Measurements from ENCODE around the gene HK1.

The HK1 gene

GRCh38 chr10:69421611-69422308 is 143.5 kb downstream of the HK1 start:
- peaks cover 3% of the 10 kb centered on the region for H3K79me1 ChIP-seq (ENCODE audit: low read length)
- H4K8ac ChIP-seq (ENCODE audit: low read depth, low read length) = no peak overlapping the region
- H3K27ac ChIP-seq (ENCODE audit: low read depth, low read length) = no peak overlapping the region
- H2AFZ ChIP-seq (ENCODE audit: insufficient read depth, low read length, poor library complexity) = no peak overlapping the region
- peaks cover 11 to 18% of the 10 kb centered on the region in 2 experiments for H3K4me1 ChIP-seq (ENCODE audit: control insufficient read depth in 1 of 2, insufficient read depth in 2 of 2, low read length in 2 of 2)
- no peaks in the 10 kb centered on the region for H3K79me2 ChIP-seq (ENCODE audit: control insufficient read depth, insufficient read depth, low read length, poor library complexity)
- WGBS (ENCODE audit: extremely low coverage, insufficient coverage, insufficient read length) = no CpG with 5 or more reads among the region's 13 CpGs
- no peak overlapping the region for H4K91ac ChIP-seq (ENCODE audit: low read depth, low read length)
- no peak overlapping the region for H3K18ac ChIP-seq (ENCODE audit: low read length)
- no peaks in the 10 kb centered on the region for H3K27me3 ChIP-seq (ENCODE audit: insufficient read depth, low read length)
- no peak overlapping the region for H3K4me3 ChIP-seq (ENCODE audit: low read depth, low read length)
- no peak overlapping the region for H2BK5ac ChIP-seq (ENCODE audit: low read depth, low read length, poor library complexity)
- no peak overlapping the region for H3K4ac ChIP-seq (ENCODE audit: low read depth, low read length)
- no peak overlapping the region for H2BK120ac ChIP-seq (ENCODE audit: insufficient read depth, low read length, poor library complexity)
- H4K12ac ChIP-seq (ENCODE audit: low read depth, low read length) = no peak overlapping the region
- no peak overlapping the region for H3K14ac ChIP-seq (ENCODE audit: low read length)
- H3K9me3 ChIP-seq (ENCODE audit: insufficient read depth, low read depth, low read length) = peaks cover 4% of the 10 kb centered on the region
- H3K36me3 ChIP-seq (ENCODE audit: control insufficient read depth in 1 of 2, insufficient read depth in 2 of 2, low read length in 2 of 2) = no peaks in the 10 kb centered on the region
- no peak overlapping the region for H2BK12ac ChIP-seq (ENCODE audit: low read length)
- no peak overlapping the region for H3K9ac ChIP-seq (ENCODE audit: low read length)
- no peak for DNase-seq
- no peak overlapping the region for H3K4me2 ChIP-seq (ENCODE audit: low read length)
- H2AK5ac ChIP-seq (ENCODE audit: low read length) = no peak overlapping the region
- no peak overlapping the region for H3K23ac ChIP-seq (ENCODE audit: low read length)

- Histone ChIP-seq H2BK120ac (ENCODE audit: insufficient read depth, low read length, poor library complexity) (no peak overlapping the region), H3K27ac (ENCODE audit: low read depth, low read length) (no peak overlapping the region), H4K8ac (ENCODE audit: low read depth, low read length) (no peak overlapping the region), H3K23ac (ENCODE audit: low read length) (no peak overlapping the region), H4K12ac (ENCODE audit: low read depth, low read length) (no peak overlapping the region), H2AK5ac (ENCODE audit: low read length) (no peak overlapping the region), H3K79me2 (ENCODE audit: control insufficient read depth, insufficient read depth, low read length, poor library complexity) (no peaks in the 10 kb centered on the region), H3K9me3 (ENCODE audit: insufficient read depth, low read depth, low read length) (peaks cover 4% of the 10 kb centered on the region), H3K4ac (ENCODE audit: low read depth, low read length) (no peak overlapping the region), H3K27me3 (ENCODE audit: insufficient read depth, low read length) (no peaks in the 10 kb centered on the region), H4K91ac (ENCODE audit: low read depth, low read length) (no peak overlapping the region), H2AFZ (ENCODE audit: insufficient read depth, low read length, poor library complexity) (no peak overlapping the region), H3K18ac (ENCODE audit: low read length) (no peak overlapping the region), H3K14ac (ENCODE audit: low read length) (no peak overlapping the region), H3K9ac (ENCODE audit: low read length) (no peak overlapping the region), H3K79me1 (ENCODE audit: low read length) (peaks cover 3% of the 10 kb centered on the region), H3K4me1 (ENCODE audit: control insufficient read depth in 1 of 2, insufficient read depth in 2 of 2, low read length in 2 of 2) (peaks cover 11 to 18% of the 10 kb centered on the region in 2 experiments), H2BK5ac (ENCODE audit: low read depth, low read length, poor library complexity) (no peak overlapping the region), H3K36me3 (ENCODE audit: control insufficient read depth in 1 of 2, insufficient read depth in 2 of 2, low read length in 2 of 2) (no peaks in the 10 kb centered on the region), H3K4me3 (ENCODE audit: low read depth, low read length) (no peak overlapping the region), H2BK12ac (ENCODE audit: low read length) (no peak overlapping the region), H3K4me2 (ENCODE audit: low read length) (no peak overlapping the region)
- DNase-seq = no peak
- no CpG with 5 or more reads among the region's 4 CpGs for WGBS (ENCODE audit: extremely low coverage, insufficient coverage, insufficient read length)
Observed at GRCh38 chr10:69422676-69423075, 144.4 kb downstream of the HK1 start.

- WGBS (ENCODE audit: extremely low coverage, insufficient coverage, insufficient read length) = no CpG with 5 or more reads among the region's 2 CpGs
- Histone ChIP-seq H3K23ac (ENCODE audit: low read length) (no peak overlapping the region), H3K79me1 (ENCODE audit: low read length) (peaks cover 3% of the 10 kb centered on the region)
Observed at GRCh38 chr10:69425041-69425440, 146.7 kb downstream of the HK1 start.

GRCh38 chr10:69425511-69426298 is 147.4 kb downstream of the HK1 start:
- Histone ChIP-seq H2BK5ac (ENCODE audit: low read depth, low read length, poor library complexity) (no peak overlapping the region), H2AK5ac (ENCODE audit: low read length) (no peak overlapping the region), H3K4ac (ENCODE audit: low read depth, low read length) (no peak overlapping the region), H4K8ac (ENCODE audit: low read depth, low read length) (no peak overlapping the region), H2BK120ac (ENCODE audit: insufficient read depth, low read length, poor library complexity) (peak overlapping the region; percentile 35), H3K4me2 (ENCODE audit: low read length) (no peak overlapping the region), H3K27ac (ENCODE audit: low read depth, low read length) (no peak overlapping the region), H3K79me2 (ENCODE audit: control insufficient read depth, insufficient read depth, low read length, poor library complexity) (no peaks in the 10 kb centered on the region), H3K9me3 (ENCODE audit: insufficient read depth, low read depth, low read length) (peaks cover 4% of the 10 kb centered on the region), H4K12ac (ENCODE audit: low read depth, low read length) (no peak overlapping the region), H3K14ac (ENCODE audit: low read length) (no peak overlapping the region), H3K9ac (ENCODE audit: low read length) (no peak overlapping the region), H3K18ac (ENCODE audit: low read length) (no peak overlapping the region), H4K91ac (ENCODE audit: low read depth, low read length) (peak overlapping the region; percentile 7), H3K36me3 (ENCODE audit: control insufficient read depth in 1 of 2, insufficient read depth in 2 of 2, low read length in 2 of 2) (no peaks in the 10 kb centered on the region), H3K27me3 (ENCODE audit: insufficient read depth, low read length) (no peaks in the 10 kb centered on the region), H2BK12ac (ENCODE audit: low read length) (no peak overlapping the region), H2AFZ (ENCODE audit: insufficient read depth, low read length, poor library complexity) (no peak overlapping the region), H3K4me3 (ENCODE audit: low read depth, low read length) (no peak overlapping the region), H3K79me1 (ENCODE audit: low read length) (peaks cover 3% of the 10 kb centered on the region), H3K23ac (ENCODE audit: low read length) (no peak overlapping the region), H3K4me1 (ENCODE audit: control insufficient read depth in 1 of 2, insufficient read depth in 2 of 2, low read length in 2 of 2) (peaks cover 11 to 18% of the 10 kb centered on the region in 2 experiments)
- WGBS (ENCODE audit: extremely low coverage, insufficient coverage, insufficient read length) = no CpG with 5 or more reads among the region's 5 CpGs
- peak; percentile 77 to 88 for DNase-seq

More at GRCh38 chr10:69425041-69425440, 146.7 kb downstream of the HK1 start:
- Histone ChIP-seq H3K4ac (ENCODE audit: low read depth, low read length) (no peak overlapping the region), H3K27me3 (ENCODE audit: insufficient read depth, low read length) (no peaks in the 10 kb centered on the region), H3K9me3 (ENCODE audit: insufficient read depth, low read depth, low read length) (peaks cover 4% of the 10 kb centered on the region), H3K14ac (ENCODE audit: low read length) (no peak overlapping the region), H3K18ac (ENCODE audit: low read length) (no peak overlapping the region), H3K36me3 (ENCODE audit: control insufficient read depth in 1 of 2, insufficient read depth in 2 of 2, low read length in 2 of 2) (no peaks in the 10 kb centered on the region), H2BK12ac (ENCODE audit: low read length) (no peak overlapping the region), H3K4me3 (ENCODE audit: low read depth, low read length) (no peak overlapping the region), H2BK120ac (ENCODE audit: insufficient read depth, low read length, poor library complexity) (no peak overlapping the region), H3K79me2 (ENCODE audit: control insufficient read depth, insufficient read depth, low read length, poor library complexity) (no peaks in the 10 kb centered on the region), H2AK5ac (ENCODE audit: low read length) (no peak overlapping the region), H2AFZ (ENCODE audit: insufficient read depth, low read length, poor library complexity) (no peak overlapping the region), H3K4me1 (ENCODE audit: control insufficient read depth in 1 of 2, insufficient read depth in 2 of 2, low read length in 2 of 2) (peaks cover 11 to 18% of the 10 kb centered on the region in 2 experiments), H3K9ac (ENCODE audit: low read length) (no peak overlapping the region), H4K91ac (ENCODE audit: low read depth, low read length) (no peak overlapping the region), H3K4me2 (ENCODE audit: low read length) (no peak overlapping the region), H2BK5ac (ENCODE audit: low read depth, low read length, poor library complexity) (no peak overlapping the region), H4K12ac (ENCODE audit: low read depth, low read length) (no peak overlapping the region), H4K8ac (ENCODE audit: low read depth, low read length) (no peak overlapping the region), H3K27ac (ENCODE audit: low read depth, low read length) (no peak overlapping the region)
- no peak for DNase-seq
